ENCODE measurements around the gene BRMS1L. TPM values are rescaled to one million over a fixed set of nuclear protein-coding genes. Genes with fewer than 3 reads are reported as not detected.

The BRMS1L gene
- total RNA-seq, 6 experiments from 2014 or later, result 2.3 to 6.2 (median 3.3) TPM

- 88% methylated on average over 6 of the region's 6 CpGs for WGBS (ENCODE audit: insufficient coverage, low coverage, low lambda C conversion rate, missing lambda C conversion rate)
- no peak for ATAC-seq
- H3K36me3 ChIP-seq, result peaks cover 0 to 7% (median 2%) of the 10 kb centered on the region in 4 donors
These were observed 39.6 kb downstream of the BRMS1L start for GRCh38 chr14:35865611-35866324.

DNA sequence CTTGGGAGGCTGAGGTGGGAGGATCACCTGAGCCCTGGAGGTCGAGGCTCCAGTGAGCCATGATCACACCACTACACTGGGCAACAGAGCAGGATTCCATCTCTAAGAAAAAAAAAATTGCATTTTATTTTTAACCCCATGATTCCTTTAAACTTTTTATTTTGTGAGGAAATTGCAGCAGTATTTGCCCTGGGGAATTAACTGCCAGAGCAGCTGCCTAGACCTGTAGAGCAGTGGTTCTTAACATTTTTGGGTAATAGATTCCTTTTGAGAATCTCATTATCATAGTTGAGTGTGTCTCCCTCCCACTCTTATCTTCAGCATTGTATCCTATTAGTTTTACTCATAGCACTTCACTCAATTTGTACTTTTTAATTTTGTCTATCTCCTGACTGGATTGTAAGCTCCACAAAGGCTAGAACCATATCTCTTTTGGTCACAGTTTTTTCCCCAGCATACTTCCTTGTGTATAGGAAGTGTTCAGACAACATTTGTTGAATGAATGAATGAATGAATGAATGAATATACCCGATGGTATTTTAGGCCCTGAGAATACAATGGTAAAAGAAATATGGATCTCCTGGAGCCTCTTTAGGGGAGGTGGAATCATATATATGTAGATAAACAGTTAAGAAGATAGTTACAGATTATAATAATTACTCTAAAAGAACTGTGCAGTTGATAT, 40.6 kb downstream of the BRMS1L start:
- intact Hi-C loops (cut with DNase I), result no loop called here
- DNase-seq (no peak), ATAC-seq (no peak)
- Histone ChIP-seq H3K27ac (no peak overlapping the region), H3K36me3 (peaks cover 0 to 7% (median 2%) of the 10 kb centered on the region in 4 donors), H3K9me3 (no peaks in the 10 kb centered on the region), H3K4me1 (no peaks in the 10 kb centered on the region), H3K4me3 (no peak overlapping the region), H3K27me3 (no peaks in the 10 kb centered on the region)
- TF ChIP-seq, protein P1, sequence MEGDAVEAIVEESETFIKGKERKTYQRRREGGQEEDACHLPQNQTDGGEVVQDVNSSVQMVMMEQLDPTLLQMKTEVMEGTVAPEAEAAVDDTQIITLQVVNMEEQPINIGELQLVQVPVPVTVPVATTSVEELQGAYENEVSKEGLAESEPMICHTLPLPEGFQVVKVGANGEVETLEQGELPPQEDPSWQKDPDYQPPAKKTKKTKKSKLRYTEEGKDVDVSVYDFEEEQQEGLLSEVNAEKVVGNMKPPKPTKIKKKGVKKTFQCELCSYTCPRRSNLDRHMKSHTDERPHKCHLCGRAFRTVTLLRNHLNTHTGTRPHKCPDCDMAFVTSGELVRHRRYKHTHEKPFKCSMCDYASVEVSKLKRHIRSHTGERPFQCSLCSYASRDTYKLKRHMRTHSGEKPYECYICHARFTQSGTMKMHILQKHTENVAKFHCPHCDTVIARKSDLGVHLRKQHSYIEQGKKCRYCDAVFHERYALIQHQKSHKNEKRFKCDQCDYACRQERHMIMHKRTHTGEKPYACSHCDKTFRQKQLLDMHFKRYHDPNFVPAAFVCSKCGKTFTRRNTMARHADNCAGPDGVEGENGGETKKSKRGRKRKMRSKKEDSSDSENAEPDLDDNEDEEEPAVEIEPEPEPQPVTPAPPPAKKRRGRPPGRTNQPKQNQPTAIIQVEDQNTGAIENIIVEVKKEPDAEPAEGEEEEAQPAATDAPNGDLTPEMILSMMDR (IDR thresholded peaks at IDR 0.05), result no peak
- TF ChIP-seq POLR2A (IDR thresholded peaks at IDR 0.05), result no peak
- WGBS (ENCODE audit: insufficient coverage, low coverage, low lambda C conversion rate, missing lambda C conversion rate), result 63% methylated on average over 2 of the region's 2 CpGs

More at GRCh38 chr14:35865611-35866324, 39.6 kb downstream of the BRMS1L start:
- Histone ChIP-seq H3K4me3 (no peak overlapping the region), H3K9me3 (no peaks in the 10 kb centered on the region), H3K27me3 (no peaks in the 10 kb centered on the region), H3K4me1 (no peaks in the 10 kb centered on the region), H3K27ac (no peak overlapping the region)
- no peak for DNase-seq
- no peak for TF ChIP-seq POLR2A (IDR thresholded peaks at IDR 0.05)
- TF ChIP-seq, protein P1 (IDR thresholded peaks at IDR 0.05), result no peak
- intact Hi-C loops (cut with DNase I), result no loop called here

- ATAC-seq, result no peak
- intact Hi-C loops (cut with DNase I), result no loop called here
- TF ChIP-seq POLR2A (IDR thresholded peaks at IDR 0.05), result no peak
- H3K27me3 ChIP-seq, result no peaks in the 10 kb centered on the region
- 67% methylated on average over 2 of the region's 2 CpGs for WGBS (ENCODE audit: insufficient coverage, low coverage, low lambda C conversion rate, missing lambda C conversion rate)
- no peaks in the 10 kb centered on the region for H3K4me1 ChIP-seq
- H3K27ac ChIP-seq, result no peak overlapping the region
- no peak overlapping the region for H3K4me3 ChIP-seq
- no peak for DNase-seq
- no peaks in the 10 kb centered on the region for H3K9me3 ChIP-seq
- H3K36me3 ChIP-seq, result peaks cover 0 to 7% (median 2%) of the 10 kb centered on the region in 4 donors
These were observed 41.1 kb downstream of the BRMS1L start for GRCh38 chr14:35867280-35867629.

DNA sequence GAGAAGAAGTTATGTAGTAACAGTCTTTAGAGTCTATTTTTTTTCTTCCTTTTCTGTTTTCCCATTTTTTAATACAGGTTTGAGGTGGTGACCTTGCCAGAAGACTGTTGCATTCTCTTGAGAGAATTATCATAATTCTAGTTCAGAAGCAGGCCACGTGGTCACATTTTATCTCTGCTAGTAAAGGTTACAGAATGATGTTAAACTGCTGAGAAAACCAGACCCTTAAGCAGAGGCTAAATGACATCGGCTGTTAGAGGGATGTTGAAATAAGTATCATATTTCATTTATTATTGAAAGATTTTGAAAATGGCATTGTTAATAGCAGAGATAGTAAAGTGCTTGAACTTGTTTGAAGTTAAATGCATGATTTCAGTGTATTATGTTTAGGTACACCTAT, 49.2 kb downstream of the BRMS1L start:
- no peaks in the 10 kb centered on the region for H3K36me3 ChIP-seq
- WGBS (ENCODE audit: insufficient coverage, low coverage, low lambda C conversion rate, missing lambda C conversion rate), result 71% methylated on average over 2 of the region's 2 CpGs
- no peak for ATAC-seq
- H3K9me3 ChIP-seq, result no peaks in the 10 kb centered on the region
- intact Hi-C loops (cut with DNase I), result no loop called here
- no peak for TF ChIP-seq POLR2A (IDR thresholded peaks at IDR 0.05)
- TF ChIP-seq, protein P1 (IDR thresholded peaks at IDR 0.05), result no peak
- H3K4me1 ChIP-seq, result peaks cover 0 to 14% (median 5%) of the 10 kb centered on the region in 4 donors
- no peak for DNase-seq
- no peaks in the 10 kb centered on the region for H3K27me3 ChIP-seq
- H3K4me3 ChIP-seq, result no peak overlapping the region
- H3K27ac ChIP-seq, result no peak overlapping the region

- Histone ChIP-seq H3K27ac (no peak overlapping the region), H3K4me3 (no peak overlapping the region), H3K4me1 (peaks cover 0 to 14% (median 5%) of the 10 kb centered on the region in 4 donors), H3K9me3 (no peaks in the 10 kb centered on the region), H3K27me3 (no peaks in the 10 kb centered on the region), H3K36me3 (no peaks in the 10 kb centered on the region)
- ATAC-seq (peak in 1 of 4 donors; percentile 62), DNase-seq (no peak)
- WGBS (ENCODE audit: insufficient coverage, low coverage, low lambda C conversion rate, missing lambda C conversion rate), result 66% methylated on average over 3 of the region's 3 CpGs
- intact Hi-C loops (cut with DNase I), result no loop called here
- TF ChIP-seq POLR2A (IDR thresholded peaks at IDR 0.05), result no peak
- TF ChIP-seq, protein P1 (IDR thresholded peaks at IDR 0.05), result no peak
These were observed 51.1 kb downstream of the BRMS1L start for GRCh38 chr14:35877276-35877675.

All from right lobe of liver (tissue), 6 donors.